Mesenteric fat pad (tissue), 1 donor: Measurements from ENCODE around the gene SMIM8. TPM values are rescaled to one million over a fixed set of nuclear protein-coding genes. Genes with fewer than 3 reads are reported as not detected.
"Not testable (repeated sequence)": the region's sequence is repeated elsewhere in the genome, so short reads cannot be mapped to it uniquely, and the experiment has no call there.

ENCODE experiments used
- DNase-seq: peaks from one replicate; pipeline ENCODE4 v3.0.0-alpha.2; 2020; ENCODE audit warnings: low spot score
- long read RNA-seq: library from polyadenylated mRNA; unstranded; transcript quantifications from one replicate; pipeline ENCODE4 v2.0.0, GENCODE V29; 2020
- total RNA-seq: library from RNA; stranded (reverse); fragmentation: NEBNext Ultra II Directional; extraction: Animal tissue kit (Norgen Biotek cat#: 25700); gene quantifications from one replicate; pipeline ENCODE4 v1.2.1, GENCODE V29; 2021
- donor health status: DM: yes; HTN: yes; CAD: no.

Gene SMIM8, protein sequence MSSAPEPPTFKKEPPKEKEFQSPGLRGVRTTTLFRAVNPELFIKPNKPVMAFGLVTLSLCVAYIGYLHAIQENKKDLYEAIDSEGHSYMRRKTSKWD
- 6.2 TPM for total RNA-seq
- long read RNA-seq, transcript SMIM8-201 (3 exons, 2,405 nt): major isoform, 13 of 16 reads
- long read RNA-seq, partial matches to known transcripts: 1 of 16 reads
- long read RNA-seq, other reads (novel, unspliced or antisense): 2 of 16 reads

DNA sequence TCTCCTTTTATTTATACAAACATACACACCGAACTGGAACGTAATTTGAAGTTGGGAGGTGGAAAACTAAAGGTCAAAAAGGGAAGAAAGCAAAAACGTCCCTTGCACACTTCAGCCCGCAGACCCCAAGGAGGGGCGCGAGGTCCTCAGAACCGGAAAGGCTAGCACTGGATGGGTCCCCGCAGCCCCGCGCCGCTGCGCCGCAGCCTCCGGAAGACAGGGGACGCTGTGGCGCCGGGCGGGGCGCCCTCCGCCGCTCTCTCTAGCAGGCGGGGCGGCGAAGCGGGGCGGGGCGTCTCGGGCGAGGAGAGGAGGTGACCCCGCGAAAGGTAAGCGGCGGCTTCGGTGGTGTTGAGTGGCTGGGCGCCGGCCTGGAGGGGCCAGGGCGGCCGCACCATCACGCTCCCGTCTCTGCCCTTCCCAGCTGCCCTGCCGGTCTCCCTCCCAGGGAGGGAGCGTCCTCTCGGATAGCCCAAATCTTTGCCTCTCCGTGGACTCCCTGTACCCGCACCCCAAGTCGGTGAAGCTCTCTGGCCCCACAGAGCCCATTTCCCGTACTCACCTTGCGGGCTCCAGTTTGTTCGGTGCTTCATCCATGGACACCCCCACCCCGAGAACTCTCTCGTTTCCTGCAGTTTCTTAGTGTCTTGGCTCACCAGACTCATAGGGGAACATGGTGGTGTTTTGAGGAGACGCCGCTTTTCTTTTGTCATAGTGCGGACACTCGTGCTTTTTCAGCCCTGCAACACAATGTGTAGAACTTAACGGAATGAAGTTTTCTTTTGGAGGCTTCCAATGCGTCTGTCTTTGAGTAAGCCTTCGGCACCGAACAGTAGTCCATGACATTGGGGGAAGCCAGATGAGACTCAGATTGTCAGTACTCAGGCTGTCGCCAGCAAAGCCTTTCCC is at the start of gene SMIM8:
SMIM8 (plus strand) TSS at position 285 of the 909 bp plus-strand sequence. CDS start 14,444 bp downstream, outside the sequence.
- peak; percentile 96 for DNase-seq

DNA sequence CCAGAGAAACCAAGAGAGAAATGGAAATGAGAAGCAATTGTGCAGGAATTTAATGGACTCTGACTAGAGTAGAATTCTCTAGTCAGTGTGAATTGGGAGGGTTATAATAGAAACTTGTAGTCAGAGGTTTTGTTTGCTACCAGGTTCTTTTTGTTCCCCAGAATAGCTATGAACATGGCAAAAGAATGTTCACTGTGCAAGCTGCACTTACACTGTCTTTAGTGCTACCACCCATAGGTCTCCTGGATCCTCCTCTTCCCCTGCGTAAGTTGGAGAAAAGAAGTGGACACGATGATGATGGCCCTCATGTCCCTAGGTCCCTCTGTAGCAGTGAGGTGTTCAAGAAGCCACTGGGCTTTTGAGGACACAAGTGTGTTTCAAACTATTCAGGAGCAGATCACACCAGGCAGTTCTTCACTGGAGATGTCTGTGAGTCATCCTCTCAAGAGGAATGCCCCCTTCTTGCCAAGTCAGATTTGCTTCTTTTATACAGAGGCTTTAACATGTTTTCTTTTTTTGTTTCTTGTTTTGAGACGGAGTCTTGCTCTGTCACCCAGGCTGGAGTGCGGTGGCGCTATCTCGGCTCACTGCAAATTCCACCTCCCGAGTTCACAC is 47.6 kb upstream of the SMIM8 start:
- no peak for DNase-seq

DNA sequence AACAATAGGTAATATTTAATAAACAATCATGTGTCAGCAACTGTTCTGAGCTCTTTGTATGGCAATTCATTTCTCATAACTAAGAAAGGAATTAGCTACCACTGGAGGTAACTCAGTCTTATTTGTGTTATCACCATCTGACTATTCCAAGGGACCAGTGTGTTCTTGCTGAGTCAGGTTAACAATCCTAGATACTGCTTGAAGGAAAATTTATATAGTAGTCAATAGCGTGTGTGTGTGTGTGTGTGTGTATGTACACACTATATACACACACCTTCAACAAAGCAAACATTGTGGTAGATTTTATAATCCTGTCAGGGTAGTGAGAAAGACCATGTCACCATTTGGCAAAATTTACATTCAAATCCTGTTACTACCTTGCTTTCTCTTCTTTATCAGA is 45.8 kb upstream of the SMIM8 start:
- no peak for DNase-seq

DNA sequence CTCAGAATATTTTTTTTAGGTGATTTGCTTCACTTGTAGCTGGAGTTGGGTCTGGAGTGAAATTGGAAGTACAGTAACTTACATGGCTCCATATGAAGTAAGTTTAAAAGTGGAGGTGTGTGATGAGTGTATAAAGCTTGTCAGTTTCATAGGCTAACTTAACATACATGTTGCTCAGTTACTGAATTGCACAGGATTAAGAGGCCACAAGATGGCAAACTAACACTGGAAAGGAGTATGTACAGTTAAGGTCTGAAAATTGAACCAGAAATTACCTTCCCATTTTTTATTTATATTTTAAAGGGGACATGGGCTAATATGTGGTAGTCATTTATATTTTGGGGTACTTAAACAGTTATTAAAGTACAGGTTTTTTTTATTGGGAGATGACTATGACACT is 45.3 kb upstream of the SMIM8 start:
- no peak for DNase-seq

DNA sequence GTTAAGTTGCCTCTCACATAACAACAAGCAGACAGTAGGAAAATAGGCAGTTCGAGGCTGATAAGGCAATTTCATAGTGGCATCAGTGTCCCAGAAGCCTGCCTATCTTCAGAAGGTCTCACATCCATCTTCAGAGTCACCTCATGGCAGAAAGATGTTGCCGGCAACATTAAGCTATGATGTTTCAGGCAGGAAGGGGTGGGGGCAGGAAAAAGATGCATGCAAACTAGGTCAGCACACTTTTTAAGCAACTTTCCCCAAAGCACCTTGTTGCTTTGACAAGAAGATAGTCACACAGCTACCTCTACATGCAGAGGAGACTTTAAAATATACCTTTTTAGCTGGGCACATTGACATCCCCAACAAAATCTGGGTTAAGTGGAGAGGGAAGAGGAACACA is 43.2 kb upstream of the SMIM8 start:
- no peak for DNase-seq

DNA sequence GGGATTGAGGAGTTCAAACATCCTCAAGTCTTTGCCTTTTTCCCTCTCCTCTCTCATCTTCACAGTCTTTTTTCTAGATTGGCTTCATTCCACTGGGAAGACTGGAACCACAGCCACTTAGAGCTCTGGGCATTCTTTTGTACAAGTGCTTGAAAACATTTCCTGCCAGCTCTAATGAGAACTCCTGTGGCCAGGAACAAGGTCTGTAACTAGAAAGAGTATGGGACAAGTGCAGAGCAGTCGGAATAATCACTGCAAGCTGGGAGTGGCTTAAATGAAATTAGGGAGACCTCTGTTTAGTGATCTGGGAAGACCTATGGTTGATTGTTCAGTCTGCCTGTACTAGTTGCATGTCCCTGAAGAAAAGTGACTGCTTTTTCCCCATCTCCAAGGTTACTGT is 41.0 kb upstream of the SMIM8 start:
- no peak for DNase-seq

DNA sequence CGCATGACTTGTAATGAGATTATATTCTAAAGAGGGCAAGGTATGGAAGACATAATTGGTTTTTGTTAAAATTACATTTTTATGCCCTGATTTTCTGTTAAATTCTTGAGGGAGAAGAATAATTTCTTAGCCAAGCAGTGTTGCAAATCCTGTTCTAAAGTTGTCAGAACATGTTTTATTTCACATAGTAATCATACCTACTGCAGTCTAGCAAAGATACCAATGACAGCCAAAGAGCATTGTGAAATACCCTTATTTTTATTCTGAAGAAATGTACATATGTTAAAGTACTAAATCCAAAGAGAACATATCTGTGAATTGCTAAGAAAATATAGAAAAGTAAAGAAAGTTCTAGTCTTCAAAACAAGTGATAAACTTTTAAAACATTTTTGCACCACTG is 39.6 kb upstream of the SMIM8 start:
- DNase-seq: no peak

DNA sequence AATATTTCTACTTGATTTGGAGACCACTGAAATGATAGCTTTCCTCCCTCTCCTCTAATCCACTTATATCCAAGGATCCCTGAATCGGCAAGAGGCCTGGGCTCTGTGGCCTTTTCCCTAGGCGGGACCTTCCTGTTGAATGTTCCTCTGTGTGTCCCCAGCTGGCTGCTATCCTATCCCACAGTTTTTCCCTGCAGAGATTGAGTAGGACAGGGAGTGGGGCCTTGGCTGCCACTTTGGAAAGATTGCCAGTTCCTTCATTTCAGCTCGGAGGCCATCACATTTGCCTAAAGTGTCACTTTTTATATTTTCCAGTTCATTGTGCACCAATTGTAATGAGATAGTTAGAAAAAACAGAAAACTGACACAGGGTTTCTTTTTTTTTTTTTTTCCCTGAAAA is 38.9 kb upstream of the SMIM8 start:
- no peak for DNase-seq

DNA sequence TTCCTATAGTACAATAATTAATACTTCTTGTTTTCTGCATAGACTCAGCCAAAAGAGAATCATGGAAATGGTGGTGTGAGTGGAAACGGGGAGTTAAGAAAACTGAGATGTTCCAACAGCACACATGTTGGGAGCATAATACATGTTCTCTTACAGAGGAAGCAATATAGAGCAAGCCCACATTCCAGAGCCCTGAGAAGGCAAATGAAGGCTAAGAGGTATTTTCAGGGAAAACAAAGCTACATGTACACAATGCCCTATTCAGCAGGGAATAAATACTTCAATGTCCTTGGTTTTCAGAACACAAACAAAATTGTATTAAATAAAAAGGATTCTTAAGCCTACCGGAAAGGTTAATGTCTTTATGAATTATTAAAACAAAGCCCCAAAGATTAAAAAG is 35.1 kb upstream of the SMIM8 start:
- no peak for DNase-seq

DNA sequence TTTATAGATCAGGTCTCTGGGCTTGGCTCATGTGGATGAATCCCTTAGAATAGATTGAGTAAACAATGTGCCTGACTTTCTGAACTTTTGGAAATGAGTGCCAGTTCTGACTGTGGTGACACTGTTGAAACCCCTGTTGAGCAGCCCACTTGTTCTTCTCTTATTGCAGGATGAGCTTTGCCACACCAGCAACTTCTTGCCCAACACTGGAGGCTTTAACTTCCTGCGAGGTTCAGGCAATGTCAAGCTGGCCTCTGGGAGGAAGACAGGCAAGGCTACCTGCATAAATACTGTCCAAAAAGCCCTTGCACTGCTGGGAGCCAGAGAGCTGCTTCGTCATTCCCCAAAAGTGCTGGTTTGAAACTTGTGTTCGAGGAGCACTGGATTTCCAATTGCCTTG is 32.8 kb upstream of the SMIM8 start:
- no peak for DNase-seq

DNA sequence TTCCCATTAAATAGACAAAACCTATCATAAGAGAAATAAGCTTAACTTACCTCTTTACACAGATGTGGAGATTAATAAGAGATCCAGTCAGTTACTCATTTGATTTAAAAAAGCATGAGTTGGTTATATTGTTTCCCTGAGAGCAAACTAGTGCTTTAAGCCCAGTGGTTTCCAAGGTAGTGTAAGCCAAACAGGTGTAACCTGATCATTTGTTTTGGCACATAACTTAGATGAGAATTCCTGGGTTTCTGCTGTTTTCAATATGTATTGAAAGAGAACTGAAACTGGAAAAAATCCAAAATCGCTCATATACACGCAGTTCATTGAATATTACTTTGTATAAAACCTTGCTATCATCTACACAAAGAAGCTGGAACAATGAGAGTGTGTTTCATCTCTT is 30.5 kb upstream of the SMIM8 start:
- no peak for DNase-seq

DNA sequence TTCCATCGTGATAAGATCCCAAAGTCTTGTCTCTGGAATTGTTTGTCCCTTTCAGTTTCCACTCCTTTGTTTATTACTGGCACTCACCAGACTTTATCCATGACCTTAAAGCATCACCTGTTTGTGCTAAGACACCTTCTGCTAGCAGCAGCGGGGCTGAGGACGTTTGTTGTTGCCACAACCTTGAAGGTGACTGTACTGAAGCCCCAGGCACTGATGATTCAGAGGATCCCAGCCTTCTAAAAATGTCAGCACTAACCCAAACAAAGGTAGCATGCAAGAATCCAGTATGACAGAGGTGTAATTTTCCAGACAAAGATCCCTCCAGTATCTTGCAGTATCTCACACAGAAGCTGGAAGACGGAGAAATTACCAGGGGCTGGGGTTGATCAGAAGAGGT is 28.9 kb upstream of the SMIM8 start:
- DNase-seq: no peak

DNA sequence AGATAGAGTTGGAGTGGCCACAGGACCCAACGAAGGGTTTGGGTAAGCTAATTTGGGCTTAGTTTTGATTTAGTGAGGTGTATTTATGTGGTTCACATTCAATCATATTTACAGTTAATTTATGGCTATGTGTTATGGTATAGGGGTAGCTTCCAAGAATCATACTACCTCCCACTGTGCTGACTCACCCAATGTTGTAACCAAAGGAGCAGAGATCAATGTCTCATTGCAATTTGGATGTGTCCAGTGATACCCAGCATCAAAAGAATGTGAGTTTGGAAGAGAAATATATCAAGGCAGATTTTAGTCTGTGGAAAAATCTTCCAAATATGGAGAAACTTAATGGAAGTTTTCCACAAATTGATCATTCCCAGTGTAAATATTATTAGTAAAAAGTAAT is 25.3 kb upstream of the SMIM8 start:
- DNase-seq: no peak

DNA sequence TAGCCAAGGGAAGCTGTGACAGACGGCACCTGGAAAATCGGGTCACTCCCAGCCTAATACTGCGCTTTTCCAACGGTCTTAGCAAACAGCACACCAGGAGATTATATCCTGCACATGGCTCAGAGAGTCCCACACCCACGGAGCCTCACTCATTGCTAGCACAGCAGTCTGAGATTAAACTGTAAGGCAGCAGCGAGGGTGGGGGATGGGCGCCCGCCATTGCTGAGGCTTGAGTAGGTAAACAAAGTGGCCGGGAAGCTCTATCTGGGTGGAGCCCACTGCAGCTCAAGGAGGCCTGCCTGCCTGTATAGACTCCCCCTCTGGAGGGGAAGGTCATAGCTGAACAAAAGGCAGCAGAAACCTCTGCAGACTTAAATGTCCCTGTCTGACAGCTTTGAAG is 21.1 kb upstream of the SMIM8 start:
- DNase-seq: not testable (repeated sequence)

DNA sequence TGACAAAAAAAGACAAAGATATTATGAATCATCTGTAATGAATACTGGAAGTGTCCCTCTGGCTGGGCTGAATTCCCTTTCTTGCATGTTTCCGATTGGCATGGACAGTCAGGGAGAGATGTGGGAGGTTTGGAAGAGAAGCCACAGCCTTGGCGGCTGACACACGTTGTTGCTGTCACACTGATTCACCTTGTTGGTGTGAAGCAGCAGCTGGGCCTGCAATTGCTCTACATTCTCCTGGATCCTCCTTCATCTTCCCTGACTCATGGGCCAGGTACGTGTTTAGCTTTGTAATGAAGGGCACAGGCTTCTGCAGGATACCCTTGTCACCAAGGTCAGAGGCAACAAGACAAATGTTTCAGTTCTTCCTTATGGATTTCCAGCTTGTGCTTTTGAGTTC is 13.4 kb upstream of the SMIM8 start:
- DNase-seq: no peak

DNA sequence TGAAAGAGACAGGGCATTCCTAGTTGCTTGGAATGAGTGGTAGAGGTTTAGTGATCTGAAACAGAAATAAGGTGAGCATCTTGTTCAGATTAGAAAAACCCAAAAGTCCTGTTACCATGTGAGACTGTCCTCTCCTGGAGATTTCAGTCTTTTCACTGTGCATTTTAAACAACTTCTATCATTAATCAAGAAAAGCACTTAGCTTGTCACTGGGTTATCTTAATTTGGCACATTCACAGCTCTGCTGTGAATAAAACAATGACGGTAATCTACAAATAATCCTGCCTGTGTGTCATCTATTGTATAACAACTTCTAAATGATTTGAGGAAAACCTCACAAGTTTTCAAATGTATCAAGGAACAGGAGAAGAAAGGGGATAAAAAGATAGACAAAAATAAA is 9.5 kb upstream of the SMIM8 start:
- DNase-seq: no peak

DNA sequence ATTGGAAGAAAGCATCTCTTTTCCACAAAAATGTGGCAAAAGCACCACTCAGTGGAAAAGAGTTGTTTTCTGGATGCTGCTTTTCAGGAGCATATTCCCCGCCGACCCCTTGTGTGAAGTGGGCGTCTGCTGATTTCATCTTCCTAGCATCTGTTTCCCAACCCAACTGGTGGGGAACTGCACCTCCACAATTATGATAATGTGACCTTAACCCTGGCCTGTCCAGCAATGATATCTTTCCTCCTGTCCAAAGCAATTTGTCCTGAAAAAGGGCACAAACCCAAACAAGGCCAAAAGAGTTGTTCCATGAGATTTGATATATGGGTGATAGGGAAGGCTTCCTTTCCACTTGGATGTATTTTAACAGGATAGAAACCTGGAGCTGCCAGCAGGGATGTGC is 7.3 kb upstream of the SMIM8 start:
- DNase-seq: no peak

DNA sequence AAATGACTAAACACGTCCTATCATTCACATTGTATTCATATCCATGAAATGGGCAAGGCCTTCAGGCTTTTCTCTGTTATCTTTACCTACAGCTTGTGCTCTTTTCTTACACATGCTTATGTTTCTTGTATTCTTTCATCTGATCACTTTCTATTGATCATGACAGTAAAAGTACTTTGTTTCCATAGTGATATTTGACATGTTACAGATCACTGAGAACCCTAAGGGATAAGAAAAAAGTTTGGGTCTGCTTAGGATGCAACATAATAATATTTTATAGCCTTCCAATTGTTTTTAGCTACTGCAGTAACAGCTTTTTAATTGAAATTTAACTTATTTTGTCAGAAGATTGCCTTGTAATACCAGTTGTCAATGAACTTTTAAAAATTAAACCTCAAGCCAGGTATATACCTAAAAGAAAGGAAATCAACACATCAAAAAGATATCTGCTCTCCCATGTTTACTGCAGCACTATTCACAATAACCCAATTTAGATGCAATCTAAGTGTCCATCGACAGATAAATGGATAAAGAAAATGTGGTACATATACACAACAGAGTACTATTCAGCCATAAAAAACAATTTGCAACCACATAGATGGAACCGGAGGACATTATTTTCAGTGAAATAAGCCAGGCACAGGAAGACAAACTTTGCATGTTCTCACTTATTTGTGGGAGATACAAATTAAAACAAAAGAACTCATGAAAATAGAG is 3.0 kb upstream of the SMIM8 start:
- no peak for DNase-seq

DNA sequence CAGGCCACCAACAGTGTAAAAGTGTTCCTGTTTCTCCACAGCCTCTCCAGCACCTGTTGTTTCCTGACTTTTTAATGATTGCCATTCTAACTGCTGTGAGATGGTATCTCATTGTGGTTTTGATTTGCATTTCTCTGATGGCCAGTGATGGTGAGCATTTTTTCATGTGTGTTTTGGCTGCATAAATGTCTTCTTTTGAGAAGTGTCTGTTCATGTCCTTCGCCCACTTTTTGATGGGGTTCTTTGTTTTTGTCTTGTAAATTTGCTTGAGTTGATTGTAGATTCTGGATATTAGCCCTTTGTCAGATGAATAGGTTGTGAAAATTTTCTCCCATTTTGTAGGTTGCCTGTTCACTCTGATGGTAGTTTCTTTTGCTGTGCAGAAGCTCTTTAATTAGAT is 1.5 kb downstream of the SMIM8 start:
- DNase-seq: not testable (repeated sequence)

DNA sequence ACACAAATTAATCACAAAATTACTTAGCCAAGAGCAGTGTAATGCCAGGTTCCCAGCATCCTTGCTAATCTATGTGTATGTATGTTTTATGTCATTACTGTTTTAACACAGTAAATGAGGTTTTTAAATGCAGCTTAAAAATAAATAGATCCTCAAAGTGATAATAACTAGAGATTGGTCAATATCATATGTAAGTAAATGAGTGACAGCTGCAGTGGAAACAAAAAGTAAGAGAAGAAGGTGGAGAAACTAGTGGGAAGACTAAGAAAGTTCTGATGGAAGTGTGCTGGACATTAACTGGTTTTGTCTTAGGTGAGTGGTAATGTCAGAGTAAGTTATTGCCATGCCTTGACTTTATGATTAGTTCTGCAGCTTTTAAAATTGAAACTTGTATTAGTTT is 8.6 kb downstream of the SMIM8 start:
- no peak for DNase-seq

DNA sequence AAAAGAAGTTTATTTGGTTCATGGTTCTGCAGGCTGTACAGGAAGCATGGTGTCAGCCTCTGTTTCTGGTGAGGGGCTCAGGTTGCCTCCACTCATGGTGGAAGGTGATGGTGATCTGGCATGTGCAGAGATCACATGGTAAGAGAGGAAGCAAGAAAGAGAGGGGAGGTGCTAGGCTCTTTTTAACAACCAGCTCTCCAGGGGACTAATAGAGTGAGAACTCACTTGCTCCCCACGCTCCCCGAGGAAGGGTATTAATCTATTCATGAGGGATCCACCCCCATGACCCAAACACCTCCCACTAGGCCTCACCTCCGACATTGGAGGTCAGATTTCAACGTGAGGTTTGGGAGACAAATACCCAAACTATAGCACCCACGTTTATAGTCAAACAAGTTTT is 10.6 kb downstream of the SMIM8 start:
- DNase-seq: no peak
